Fibroblast of the conjunctiva (primary cell): ENCODE data around the gene PIK3R3.

ENCODE experiments used
- DNase-seq: peaks from one replicate; pipeline ENCODE4 v3.0.0-alpha.2; 2010; ENCODE audit warnings: low read depth

PIK3R3 gene

DNA sequence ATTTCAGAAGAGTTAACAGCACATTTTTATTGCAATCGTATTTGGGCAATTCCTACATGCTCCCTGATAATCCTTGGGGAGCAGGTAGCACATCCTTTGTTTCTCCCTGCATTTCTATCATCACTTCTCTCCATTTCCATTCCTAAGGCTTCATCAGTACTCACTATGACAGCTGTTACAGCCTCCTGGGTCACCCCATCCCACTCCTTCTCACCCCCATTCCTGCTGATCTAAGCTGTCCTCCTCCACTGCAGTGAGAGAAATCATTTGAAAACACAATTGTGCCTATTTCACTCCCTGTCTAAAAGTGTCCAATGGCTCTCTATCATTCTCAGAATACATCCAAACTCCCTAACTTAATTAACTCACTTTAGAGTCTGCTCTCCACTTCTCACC, 25.5 kb upstream of the PIK3R3 start:
- no peak for DNase-seq

DNA sequence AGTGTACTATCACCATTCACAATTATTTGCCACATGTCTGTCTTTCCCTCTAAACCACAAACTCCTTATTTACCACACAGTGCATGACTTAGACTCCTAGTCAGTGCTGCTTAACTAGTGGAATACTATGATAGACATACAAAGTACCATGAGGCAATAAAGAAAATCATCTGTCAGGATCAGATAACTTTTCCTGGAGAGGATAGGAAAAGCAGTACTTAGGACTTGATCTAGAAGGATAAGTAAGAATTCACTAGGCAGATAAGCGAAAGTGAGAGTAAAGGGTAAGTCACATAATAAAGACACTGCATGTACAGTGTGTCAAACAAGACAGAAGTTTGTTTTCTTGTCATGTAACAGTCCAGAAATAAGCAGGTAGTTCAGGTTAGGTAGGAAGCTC, 21.3 kb upstream of the PIK3R3 start:
- DNase-seq = no peak

DNA sequence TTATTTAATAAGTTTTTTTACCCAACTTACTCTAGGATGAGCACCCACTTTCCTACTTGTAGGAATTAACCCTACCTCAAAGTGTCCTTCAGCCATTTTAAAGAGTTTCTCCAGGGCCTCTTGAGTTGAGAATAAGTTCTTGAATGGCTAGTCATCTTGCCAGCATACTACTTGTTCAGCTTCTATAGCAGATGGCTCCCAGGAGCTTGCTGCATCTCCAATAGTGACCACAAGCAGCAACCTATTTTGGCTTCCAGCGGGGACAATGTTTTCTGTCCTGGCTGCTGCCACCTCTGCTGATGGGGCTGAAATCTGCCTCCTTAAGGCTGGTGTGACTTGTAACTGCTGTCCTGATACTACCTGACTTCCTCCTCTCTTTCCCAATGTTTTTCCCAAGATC, 20.8 kb upstream of the PIK3R3 start:
- DNase-seq = no peak

DNA sequence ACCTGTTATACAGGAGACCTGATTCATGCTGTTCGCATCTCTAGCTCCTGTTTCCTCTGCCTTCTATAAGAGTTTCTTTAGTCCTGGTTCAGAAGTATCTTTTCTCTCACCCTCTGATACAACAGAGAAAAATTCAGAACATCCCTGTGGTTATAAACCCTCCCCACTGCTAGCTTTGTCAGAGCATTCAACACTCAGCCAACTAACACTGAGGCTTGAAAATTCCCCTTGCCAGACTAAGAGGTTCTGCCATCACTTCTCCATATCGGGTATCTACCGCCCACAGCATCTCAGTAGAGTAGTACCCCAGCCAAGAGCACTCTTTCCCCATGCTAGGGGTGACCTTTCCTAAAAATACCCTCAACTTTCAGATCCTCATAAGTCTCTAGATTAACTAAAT, 19.6 kb upstream of the PIK3R3 start:
- no peak for DNase-seq

DNA sequence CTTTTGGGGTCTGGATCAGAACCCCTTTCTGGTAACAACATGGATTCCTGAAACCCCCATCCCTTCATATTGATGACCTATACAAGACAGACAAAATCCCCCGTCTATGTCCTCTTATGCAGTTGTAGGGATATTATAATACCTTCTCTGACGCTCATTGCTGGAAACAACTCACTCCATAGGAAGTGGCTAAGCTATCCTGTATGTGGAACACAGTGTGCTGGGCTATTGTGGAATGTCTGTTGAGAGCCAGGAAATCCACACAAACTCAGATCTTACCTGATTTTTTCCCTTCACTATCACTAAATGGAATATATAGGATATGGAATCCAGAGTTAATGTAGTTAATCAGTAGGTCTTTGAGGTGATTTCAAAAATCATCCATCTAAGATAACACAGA, 17.7 kb upstream of the PIK3R3 start:
- no peak for DNase-seq

DNA sequence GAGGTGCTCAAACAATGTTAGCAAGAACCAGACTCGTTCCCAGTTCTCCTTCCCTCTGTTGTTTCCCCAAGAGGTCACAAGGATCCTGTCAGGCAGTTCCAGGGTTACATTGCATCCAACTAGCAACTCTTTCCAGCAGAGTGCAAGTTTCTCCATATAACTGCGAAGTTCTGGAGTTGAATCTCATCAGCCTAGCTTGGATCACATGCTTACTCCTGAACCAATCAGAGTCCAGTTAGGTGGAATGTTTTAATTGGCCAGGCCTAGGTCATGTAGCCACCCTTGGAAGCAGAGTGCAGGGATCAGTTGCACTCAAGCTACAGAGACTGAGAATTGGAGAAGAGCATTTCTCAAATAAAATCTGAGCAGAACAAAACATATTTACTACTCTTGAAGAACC, 15.9 kb upstream of the PIK3R3 start:
- no peak for DNase-seq

DNA sequence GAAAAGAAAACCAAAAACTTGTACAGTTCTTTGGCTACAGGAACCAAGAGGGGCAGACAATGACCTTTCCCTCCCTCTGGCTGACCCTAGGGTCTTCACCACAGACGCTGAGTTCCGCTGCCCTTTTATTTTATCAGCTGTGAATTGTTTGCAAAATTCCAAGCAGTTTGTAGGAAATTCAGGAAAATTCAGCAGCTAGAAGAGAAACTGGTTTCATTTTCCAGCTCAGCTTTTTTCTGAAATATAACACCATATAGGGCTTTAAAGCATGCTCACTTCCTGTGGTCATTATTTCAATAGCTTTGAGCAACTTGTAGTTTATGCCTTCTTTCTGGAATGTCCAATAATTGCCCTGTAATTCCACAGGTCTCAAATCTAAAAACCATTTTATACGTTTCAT, 5.5 kb upstream of the PIK3R3 start:
- no peak for DNase-seq

DNA sequence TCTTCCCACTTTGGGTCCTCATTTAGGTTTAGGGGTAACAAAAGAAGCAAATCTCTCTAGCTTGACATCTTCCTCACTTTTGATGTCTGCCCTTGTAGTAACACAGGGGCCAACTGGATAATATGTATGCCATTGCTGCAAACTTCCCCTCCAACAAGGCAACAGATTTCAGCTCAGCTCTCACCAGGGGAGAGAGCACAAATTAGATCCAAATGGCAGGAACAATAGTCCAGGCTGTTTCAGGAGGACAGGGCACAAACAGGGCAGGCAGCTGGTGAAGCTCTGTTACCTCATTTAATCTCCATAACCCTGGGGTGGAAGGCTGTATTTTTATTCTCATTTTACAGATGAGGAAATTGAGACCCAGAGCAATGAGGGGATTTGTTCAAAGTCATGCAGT, 4.3 kb upstream of the PIK3R3 start:
- DNase-seq = no peak

DNA sequence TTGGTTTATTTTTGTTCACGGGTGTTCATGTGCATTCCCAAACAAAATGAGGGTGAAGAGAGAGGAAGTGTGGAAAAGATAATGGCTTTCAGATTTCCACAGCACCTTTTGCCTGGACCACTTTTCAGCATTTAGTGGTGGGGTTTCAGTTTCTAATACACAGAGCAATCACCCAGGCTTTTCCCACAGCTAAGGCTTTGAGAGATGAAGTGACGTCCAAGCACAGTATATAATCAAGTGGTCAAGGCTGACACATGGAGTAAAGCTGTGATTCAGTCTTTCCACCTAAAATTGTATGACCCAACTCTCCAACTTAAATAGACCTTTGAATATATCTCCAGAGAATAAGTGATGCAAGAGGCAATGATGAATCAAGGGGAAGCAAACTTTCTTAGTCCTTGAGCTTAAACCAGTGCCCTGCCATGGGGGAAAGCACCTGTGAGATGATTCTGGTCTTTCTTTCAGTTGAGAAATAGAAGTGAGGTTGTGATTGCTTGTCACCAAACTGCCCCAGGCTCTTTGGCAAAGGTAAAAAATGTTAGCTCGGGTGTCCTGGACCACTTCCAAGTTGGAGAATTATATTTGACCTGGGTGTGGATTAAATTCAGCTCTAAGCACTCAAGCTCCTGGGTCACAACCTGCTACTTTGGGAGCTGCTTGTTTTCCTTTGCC, 2.4 kb upstream of the PIK3R3 start:
- DNase-seq = peak; percentile 77

DNA sequence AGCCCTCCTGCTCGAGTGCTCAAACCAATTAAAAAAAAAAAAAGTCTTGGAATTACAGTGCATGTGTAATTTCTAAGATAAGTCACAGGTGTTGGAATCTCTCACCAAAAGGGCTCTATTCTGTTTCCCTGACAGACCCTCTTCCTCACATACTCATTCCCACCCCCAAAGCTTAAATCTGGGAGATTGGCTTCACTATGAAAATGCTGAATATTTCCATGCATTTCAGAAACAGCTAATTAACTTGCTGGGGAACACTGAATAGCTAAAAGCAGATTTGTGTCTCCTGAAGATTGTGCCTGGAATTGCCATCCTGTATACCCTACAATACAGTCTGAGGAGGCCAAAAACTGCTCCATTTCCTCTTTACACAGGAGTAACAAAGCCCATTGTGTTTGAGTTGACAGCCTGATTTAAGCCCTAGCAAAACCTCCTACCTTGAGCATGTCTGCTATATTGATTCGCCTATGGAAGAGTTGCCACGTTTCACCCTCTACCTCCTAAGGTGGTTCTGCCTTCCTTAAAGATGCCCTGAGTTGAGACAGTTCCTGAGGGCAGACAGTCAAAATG, 1.4 kb upstream of the PIK3R3 start:
- no peak for DNase-seq

DNA sequence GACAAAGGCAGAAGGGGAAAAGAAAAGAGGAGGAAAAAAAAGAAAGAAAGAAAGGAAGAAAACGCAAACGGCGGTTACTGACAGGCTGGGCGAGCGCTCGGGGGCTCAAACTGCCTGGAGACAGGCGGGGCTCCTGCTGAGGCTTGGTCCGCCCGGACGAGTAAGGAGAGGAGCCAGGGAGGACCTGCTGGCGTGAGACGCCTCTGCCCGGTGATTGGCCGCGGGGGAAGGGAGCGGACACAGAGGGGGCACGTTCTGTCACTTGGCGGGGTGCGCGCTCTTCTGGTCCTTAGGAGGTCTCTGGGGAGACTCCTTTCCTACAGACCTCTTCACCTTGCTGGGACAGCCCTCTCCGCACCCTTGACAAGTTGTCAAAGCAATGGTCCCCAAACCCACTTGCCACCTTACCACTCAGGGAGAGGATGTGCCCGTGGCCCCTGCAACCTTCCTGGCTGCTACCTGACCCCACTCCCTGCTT, 791 bp upstream of the PIK3R3 start:
- no peak for DNase-seq

DNA sequence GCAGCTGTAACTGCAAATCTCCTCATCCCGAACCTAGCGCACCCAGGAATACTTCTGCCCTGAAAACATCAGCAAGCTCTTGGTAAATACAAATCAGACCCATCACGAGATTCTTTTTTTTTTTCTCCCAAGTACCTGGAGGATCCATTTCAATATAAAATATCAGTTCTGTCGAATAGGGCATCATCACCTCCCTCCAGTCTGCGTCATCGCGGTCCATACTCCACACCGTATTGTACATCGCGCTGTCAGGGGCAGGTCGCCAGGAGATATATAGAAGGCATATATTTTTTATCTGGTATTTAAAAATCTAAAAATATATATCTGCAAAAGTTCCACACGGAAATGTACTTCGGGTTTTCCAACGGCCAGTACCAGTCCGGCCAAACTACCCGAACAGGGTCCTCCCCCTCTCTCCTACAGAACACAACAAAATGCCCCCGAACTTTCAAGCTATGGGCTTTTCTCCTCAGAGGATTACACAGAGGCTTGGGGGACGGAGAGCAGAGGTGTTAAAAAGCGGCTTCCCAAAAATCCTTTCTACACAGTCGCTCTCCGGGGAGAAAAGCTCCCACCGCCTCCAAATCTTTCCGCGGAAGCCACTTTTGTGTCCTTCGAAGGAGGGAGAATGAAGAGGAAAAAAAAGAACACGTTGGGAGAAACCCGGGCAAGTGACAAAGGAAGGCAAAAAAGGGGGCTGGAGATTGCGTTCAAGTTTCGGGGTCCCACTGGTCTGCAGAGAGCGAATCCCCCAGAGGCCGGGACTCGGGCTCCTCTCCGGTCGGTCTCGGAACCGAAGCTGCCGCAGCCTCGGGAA, 509 bp downstream of the PIK3R3 start:
- no peak for DNase-seq

DNA sequence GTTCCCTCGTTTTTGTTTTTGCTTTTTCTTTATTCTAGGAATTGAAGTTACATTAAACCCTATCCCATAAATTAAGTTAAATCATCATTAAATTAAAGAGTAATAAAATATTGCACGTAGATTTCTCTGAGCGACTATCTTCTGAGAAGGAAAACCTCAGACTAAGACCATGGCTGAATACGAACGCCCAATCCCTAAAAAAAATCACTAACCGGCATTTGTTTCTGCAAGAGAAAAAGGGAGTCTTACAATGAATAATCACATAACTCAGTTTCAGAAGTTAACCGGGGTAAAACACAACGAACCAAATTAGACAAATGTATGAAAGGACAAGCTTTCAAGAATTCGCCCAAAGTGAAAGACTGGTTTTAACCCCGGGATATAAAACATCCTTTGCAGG, 1.3 kb downstream of the PIK3R3 start:
- no peak for DNase-seq

DNA sequence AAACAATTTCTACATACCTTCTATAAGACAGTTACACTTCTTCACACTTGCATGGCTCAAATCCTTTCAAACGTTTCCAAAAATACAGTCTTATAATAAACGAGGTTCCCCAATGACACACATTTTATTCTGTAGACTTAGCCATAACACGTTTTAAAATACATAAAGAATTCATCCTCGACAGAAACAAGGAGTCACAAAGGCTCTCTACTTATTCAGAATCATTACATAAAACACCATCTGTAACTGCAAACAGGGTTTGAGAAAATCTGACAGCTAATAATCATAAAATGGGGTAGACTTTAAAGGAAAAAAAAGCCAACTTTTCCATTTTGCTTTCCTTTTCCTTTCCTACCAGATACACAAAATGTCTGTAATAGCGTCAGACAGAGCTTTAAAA, 1.8 kb downstream of the PIK3R3 start:
- no peak for DNase-seq

DNA sequence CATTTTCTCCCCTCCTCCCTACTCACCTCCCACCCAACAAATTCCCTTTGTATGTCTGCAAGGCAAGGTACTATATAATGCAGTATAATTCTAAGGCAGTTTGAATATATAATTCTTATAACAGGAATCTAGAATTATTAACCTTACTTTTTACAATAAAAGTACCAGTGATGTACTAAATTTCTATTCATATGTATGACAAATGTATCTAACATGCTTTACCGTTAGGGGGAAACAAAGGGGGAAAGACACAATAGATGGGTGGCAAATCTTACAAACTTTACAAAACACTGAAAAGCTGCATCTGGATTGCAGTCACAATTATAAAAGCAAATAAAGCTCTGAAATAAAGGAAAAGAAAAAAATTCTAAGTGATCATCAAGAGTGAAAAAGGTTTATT, 2.3 kb downstream of the PIK3R3 start:
- DNase-seq = no peak

DNA sequence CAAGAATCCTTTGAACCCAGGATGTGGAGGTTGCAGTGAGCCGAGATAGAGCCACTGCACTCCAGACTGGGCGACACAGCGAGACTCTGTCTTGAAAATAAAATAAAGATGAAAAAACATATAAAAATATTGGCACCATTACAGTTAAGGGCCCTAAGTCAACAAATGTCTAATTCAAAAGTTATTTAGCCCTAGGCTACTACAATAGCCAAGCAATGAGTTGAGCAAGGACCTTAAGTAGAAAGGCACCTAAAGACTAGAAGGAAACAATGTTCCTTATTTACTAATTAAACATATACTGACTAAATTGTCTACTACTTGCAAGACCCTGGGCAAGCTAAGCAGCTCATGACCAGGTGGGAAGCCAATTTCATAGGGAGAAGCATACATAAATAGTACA, 4.1 kb downstream of the PIK3R3 start:
- no peak for DNase-seq

DNA sequence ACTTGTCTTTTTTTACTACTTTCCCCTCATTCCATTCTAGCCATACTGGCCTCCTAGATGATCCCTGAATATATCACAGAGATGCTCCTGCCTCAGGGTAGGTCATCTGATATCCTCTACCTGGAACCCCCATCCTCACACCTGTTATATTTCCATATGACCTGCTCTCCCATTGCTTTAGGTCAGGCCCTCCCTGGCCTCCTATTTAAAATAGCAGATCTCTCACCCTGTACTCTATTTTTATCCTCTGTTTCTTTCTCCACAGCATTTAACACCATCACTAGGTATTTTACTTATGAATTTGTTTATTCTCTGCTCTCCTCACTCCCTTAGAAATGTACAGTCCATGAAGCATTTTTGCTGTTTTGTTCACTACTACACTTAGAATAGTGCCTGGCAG, 13.6 kb downstream of the PIK3R3 start:
- DNase-seq = no peak

DNA sequence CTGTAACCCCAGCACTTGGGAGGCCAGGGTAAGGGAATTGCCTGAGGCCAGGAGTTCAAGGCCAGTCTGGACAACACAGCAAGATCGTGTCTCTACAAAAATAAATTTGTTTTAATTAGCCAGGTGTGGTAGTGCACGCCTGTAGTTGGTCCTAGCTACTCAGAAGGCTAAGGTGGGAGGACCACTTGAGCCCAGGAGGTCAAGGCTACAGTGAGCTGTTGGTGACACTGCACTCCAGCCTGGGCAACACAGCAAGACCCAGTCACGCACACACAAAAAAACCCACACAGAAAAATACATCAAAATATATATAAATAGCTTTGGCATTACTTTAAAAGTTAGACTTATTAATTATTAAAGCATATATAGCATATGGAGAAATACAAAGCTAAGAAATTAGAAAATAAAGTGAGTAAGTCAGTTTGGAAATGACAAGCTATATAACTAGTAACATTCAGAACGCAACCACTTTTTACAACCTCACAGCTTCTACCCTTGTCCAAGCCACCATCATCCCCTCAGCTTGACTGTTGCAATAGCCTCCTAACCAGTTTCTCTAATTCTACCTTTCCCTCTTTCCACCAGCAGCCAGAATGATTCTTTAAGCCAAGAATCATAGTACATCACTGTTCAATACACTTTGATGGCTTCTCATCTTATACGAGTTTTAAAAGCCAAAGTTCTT, 14.5 kb downstream of the PIK3R3 start:
- DNase-seq = no peak

DNA sequence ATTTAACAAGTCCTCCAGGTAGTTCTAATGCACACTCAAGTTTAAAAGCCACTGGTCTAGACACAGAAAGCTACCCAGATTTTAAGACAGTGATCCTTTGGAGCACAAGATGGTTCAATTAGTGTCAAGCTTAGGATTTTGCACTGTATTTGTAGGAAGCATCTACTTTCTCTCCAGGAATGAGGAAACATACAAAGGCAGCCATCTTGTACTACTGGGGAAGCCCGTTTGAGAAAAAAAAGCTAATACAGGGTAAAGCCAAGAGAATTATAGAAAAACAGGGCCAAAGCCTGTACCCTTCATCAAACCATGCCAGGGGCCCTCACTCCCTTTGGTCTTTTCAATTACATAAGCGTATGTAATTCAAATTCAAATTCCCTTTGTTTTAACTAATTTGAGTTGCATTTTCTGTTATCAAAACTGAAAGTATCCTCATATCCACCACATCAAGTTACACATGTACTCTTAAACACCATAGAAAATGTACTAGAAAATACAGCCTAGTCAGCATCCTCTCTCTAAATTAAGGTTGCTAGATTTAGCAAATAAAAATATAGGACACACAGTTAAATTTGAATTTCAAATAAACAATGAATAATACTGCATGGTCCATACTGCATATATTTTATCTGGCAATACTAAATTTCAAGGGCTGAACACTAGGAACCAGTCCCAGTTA, 17.4 kb downstream of the PIK3R3 start:
- no peak for DNase-seq

DNA sequence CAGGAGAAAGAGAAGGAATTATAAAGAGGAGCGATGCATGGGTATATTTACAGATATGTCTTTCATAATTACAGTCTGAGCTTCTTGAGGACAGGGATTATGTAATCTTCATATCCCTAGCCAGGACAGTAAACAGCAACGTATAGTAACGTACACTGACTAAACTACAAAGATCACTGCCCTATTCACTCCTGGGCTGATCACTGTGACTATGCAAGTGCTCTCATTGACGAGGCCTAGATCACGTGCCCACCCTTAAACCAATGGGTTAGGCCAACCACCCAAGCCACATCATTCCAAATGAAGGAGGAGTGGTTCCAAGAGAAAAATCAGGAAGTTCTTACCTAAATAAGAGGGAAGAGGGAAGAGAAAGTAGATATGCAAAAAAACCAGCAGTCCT, 18.5 kb downstream of the PIK3R3 start:
- no peak for DNase-seq

DNA sequence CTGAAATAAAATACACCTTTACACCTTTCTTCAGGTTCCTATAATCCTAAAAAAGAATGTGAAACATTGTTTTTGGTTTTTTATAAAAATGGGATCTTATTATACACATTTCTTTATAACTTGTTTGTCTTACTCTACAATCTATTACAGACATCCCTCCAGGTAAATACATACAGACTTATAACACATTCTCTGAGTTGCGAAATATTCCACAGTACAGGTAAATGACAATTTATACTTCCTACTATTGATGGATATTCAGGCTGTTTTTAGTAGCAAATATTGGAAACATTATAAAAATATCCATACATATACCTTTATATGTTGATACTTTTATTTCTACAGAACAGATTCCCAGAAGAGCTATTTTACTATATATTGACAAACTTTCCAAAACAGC, 20.3 kb downstream of the PIK3R3 start:
- no peak for DNase-seq

DNA sequence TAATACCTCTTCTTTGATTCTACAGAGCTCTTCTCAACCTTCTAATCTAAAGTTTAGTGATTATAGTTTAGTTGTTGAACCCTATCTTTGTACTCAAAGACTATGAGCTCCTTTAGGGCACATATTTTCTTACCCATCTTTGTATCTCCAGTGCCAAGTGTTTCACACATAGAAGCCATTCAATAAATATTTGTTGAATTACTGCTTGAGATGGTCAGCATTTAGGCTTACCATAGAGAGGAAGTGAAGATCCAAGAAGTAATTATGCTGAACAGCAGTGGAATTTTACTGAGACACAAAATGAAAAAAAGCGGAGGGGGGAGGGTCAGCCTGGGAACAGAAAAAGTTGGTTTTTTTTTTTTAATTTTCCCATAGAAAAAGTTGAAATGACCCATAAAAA, 21.9 kb downstream of the PIK3R3 start:
- DNase-seq = no peak
